ES-I3 (cell line): Measurements from ENCODE around the gene RMND1.
"Not testable (repeated sequence)": the region's sequence is repeated elsewhere in the genome, so short reads cannot be mapped to it uniquely, and the experiment has no call there.

Experiments used
- H3K36me3 ChIP-seq: 2 replicates; pipeline ENCODE4 v1.6.1; 2013; ENCODE audit warnings: mild to moderate bottlenecking, low read length, control low read depth, moderate library complexity; ENCODE audit not compliant: insufficient read depth
- H3K4me1 ChIP-seq: 2 replicates; pipeline ENCODE4 v1.6.1; 2013; ENCODE audit warnings: mild to moderate bottlenecking, control low read depth, low read length; ENCODE audit not compliant: insufficient read depth
- H3K9ac ChIP-seq: 2 replicates; pipeline ENCODE4 v1.6.1; 2013; ENCODE audit warnings: low read depth, mild to moderate bottlenecking, low read length, moderate library complexity
- H3K9me3 ChIP-seq: 2 replicates; pipeline ENCODE4 v1.6.1; 2013; ENCODE audit warnings: mild to moderate bottlenecking, low read length, moderate library complexity; ENCODE audit not compliant: control insufficient read depth, insufficient read depth

RMND1 gene

DNA sequence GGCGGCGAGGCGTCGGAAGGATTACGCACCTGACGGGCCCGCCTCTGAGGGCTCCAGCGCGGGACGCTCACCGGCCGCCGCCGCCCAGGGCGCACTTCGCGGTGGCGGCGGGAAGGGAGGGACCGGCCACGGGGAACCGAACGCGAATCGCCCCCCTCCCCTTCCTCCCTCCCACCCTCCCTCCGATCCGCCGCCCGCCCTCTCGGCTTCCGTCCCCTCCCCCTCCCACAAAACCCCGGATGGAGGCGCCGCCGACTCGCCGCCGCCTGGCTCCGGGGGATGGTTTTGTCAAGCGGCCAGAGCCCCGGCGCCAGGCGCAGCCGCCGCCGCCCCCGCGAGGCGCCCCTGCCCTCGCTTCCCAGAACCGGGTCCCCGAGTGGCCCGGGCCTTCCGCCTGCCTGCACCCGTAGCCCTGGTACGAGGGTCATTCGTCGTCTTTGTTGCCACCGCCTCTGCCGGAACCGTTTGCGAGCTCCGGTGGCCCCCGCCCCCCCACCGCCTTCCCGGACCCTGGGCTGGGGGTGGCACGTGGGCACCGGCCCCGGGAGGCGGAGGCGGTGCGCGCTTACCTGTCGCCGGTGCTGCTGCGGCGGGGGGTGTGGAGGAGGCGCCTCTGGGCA is 61.0 kb downstream of the RMND1 start:
- Histone ChIP-seq H3K9ac (peak overlapping the region; percentile 98), H3K36me3 (peaks cover 2% of the 10 kb centered on the region; the same call in 1 of the 2 replicates), H3K9me3 (no peaks in the 10 kb centered on the region), H3K4me1 (peaks cover 15% of the 10 kb centered on the region; the same call in 1 of the 2 replicates)

DNA sequence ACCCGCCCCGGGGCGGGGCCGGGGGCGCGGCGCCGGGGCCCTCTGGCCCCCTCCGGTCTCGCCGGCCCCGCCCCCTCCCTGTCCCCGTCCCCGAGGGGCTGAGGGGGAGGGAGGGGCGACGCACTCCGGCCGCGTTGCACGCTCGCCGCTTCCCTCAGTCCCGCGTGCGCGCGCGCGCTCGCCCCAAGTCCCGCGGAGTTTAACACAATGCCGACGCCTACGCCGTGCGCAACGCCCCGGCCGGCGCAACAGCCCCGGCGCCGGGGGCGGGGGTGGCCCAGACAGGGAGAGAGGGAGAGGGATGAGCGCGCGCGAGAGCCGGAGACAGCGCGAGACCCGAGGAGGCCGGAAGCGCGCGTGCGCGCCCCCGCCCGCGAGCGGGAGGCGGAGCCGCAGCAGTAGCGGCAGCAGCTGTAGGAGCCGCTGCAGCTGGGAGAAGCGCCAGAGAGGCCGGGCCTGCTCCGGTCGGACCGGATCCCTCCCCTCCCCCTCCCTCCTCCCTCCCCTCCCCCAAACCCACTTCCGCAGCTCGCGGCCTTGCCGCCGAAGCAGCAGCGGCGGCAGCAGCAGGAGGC is 61.6 kb downstream of the RMND1 start:
- H3K36me3 ChIP-seq, result peaks cover 2% of the 10 kb centered on the region; the same call in 1 of the 2 replicates
- peak overlapping the region; percentile 98 for H3K9ac ChIP-seq
- H3K9me3 ChIP-seq, result no peaks in the 10 kb centered on the region
- H3K4me1 ChIP-seq, result peaks cover 14% of the 10 kb centered on the region; the same call in 1 of the 2 replicates

DNA sequence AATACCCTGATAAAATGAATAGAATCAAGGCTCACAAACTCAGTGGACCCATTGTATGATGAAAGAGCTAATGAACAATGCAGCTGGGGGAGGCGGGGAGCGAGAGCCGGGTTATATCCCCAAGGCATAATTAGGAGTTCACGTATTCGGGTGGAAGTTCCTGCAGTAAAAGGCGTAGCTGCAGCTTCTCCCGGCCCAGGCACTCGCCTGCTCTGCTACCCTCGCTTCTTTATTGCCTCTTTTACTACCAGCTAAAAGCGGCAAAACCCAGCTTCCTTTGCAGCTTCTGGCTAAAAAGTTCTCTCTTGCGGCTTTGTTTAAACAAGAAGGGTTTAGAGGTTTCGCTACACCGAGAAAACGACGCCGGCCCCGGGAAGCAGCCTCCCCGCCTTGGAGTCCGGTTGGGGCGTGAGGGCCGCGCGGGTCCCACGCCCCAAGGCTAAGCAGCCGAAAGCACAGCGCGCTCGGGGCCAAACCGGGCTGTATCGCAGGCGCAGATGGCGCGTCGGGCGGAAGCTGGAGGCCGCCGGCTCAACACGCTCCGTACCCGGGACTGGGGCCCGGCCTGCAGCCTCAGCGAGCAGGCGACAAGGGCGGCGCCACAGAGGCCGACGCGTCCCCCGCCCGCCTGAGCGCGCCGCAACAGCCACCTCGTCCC is 62.2 kb downstream of the RMND1 start:
- Histone ChIP-seq H3K9me3 (no peaks in the 10 kb centered on the region), H3K36me3 (peaks cover 2% of the 10 kb centered on the region; the same call in 1 of the 2 replicates), H3K4me1 (peaks cover 12% of the 10 kb centered on the region; the same call in 1 of the 2 replicates), H3K9ac (peak overlapping the region; percentile 98)

DNA sequence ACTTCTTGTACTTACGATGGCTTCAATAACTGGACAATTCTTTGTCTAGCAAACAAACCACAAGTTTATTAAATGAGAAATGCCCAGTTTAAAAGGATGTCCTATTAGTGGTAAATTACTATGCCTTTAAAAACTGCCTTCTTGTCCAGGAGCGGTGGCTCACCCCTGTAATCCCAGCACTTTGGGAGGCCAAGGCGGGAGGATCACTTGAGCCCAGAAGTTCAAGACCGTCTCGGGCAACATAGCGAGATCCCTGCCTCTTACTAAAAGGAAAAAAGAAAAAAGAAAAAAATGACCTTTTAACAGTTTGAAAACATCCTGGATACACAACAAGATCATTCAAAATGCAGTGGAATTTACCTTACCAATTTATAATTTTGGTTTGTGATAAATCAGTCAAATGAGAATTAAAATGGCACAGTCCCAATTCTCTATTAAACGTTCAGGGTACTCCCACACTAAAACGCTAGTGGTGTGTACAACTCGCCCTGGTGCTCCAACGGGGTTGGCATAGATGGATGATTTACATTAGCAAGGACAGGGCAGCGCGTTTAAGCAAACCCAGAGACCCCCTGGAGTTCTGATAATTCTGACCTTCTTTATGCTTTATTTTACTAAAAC is 62.8 kb downstream of the RMND1 start:
- H3K4me1 ChIP-seq, result peaks cover 12% of the 10 kb centered on the region; the same call in 1 of the 2 replicates
- H3K9me3 ChIP-seq, result no peaks in the 10 kb centered on the region
- H3K36me3 ChIP-seq, result peaks cover under 1% of the 10 kb centered on the region; the same call in 1 of the 2 replicates
- H3K9ac ChIP-seq, result peak overlapping the region; percentile 98

DNA sequence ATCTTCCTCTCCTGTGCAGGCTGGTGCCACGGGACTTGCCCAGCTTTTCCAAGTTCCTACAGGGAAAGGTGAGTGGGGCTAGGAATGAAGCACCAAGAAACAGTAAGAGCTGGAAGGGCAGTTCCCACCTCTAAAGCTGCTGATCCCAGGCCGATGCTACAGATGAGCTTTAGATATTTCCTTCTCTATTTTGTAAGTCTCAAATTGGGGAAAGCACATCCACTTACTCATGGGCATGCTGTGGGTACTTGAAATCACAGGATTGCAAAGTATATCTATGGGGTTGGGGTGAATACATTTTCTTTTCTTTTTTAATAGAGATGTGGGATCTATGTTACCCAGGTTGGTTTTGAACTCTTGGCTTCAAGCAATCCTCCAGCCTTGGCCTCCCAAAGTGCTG is 63.7 kb downstream of the RMND1 start:
- Histone ChIP-seq H3K9ac (no peak overlapping the region), H3K9me3 (no peaks in the 10 kb centered on the region)

DNA sequence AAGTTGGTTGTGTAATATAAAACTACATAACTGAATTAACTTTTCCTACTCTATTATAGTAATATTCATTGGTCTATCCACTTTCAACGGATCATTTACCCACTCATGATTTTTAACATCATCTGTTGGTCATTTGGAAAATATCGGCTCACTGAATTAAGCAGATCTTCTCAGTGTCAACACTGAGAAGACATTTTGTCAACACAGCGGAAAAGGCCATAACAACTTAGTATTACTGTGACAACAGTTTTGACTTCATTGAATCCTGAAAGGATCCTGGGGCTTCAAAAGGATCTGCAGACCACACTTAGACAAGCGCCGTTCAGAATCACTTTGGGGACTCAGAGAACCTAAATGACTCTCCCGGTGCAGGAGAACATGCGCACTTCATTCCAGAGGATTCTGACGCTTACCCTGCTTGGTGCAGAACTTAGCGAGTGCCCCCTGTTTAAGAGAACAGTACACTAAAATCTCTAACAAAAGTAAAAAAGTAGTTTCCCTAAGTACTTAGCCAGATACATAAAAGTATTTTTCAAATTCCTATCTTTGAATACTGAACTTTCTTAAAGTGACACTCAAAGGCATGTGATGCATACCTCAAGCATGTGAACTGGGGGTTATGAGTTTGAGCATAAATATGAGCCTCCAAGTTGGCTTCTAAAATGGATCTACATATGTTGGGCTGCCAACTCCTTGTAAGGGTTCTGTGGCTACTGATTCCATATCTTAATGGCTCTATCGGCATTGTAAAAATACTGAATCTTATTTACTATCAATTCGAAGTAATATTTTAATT is 64.6 kb downstream of the RMND1 start:
- H3K9me3 ChIP-seq, result no peaks in the 10 kb centered on the region
- no peak overlapping the region for H3K9ac ChIP-seq
- H3K36me3 ChIP-seq, result no peaks in the 10 kb centered on the region
- 0 out of 2 replicates have a peak, but pooled peaks cover under 1% of the 10 kb centered on the region for H3K4me1 ChIP-seq

More for the DNA sequence above, 63.7 kb downstream of the RMND1 start:
- Histone ChIP-seq H3K4me1 (peaks cover 9% of the 10 kb centered on the region; the same call in 1 of the 2 replicates), H3K36me3 (no peaks in the 10 kb centered on the region)

DNA sequence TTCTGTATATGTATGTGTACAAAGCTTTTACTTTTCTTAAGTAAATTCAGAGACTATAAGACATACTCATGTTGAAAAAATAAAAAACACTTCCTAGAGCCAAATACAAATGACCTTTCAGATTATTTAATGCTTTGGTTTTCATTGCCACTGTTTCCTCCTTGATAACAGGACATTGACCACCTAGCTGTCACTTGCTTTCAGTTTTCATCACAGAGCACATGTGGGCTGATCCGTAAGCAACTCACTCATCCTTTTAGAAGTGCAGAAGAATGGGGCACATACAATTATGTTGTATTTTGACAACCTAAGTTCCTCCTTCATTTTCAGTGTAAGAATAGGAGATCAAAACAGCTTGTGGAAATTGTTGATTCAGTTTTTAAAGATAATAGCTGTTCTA is 66.7 kb downstream of the RMND1 start:
- H3K4me1 ChIP-seq, result peaks cover 9% of the 10 kb centered on the region; the same call in 1 of the 2 replicates
- no peaks in the 10 kb centered on the region for H3K36me3 ChIP-seq
- H3K9me3 ChIP-seq, result no peaks in the 10 kb centered on the region
- no peak overlapping the region for H3K9ac ChIP-seq

DNA sequence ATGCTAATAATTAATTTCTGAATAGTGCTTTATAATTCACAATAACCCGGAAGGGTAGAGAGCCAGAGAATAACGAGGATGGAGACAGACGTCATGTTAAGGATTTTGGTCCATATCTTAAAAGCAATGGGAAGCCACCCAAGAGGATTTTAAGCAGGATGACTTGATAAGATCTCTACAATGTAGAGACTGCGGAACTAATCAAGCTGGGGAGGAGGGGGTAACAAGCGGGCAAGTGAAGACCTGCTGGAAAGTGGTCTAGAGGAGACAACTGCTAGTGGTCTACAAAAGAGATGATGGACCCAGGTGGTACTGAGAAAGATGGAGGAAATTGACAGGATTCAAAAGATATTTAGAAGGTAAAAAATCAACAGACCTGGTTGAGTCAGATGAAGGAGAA is 67.8 kb downstream of the RMND1 start:
- Histone ChIP-seq H3K9me3 (no peaks in the 10 kb centered on the region), H3K36me3 (no peaks in the 10 kb centered on the region), H3K9ac (no peak overlapping the region), H3K4me1 (peaks cover 10% of the 10 kb centered on the region; the same call in 1 of the 2 replicates)

DNA sequence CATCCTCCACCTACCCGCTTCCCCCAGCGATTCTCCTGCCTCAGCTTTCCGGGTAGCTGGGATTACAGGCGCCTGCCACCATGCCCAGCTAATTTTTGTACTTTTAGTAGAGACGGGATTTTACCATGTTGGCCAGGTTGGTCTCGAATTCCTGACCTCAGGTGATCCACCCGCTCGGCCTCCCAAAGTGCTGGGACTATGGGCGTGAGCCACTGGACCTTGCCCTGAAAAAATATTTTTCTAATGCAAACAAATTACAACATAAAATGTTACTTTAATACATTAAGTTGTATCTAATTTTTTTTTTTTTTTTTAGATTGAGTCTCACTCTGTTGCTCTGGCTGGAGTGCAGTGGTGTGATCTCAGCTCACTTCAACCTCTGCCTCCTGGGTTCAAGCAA is 69.3 kb downstream of the RMND1 start:
- H3K36me3 ChIP-seq, H3K9ac ChIP-seq, H3K4me1 ChIP-seq, H3K9me3 ChIP-seq: not testable (repeated sequence)

DNA sequence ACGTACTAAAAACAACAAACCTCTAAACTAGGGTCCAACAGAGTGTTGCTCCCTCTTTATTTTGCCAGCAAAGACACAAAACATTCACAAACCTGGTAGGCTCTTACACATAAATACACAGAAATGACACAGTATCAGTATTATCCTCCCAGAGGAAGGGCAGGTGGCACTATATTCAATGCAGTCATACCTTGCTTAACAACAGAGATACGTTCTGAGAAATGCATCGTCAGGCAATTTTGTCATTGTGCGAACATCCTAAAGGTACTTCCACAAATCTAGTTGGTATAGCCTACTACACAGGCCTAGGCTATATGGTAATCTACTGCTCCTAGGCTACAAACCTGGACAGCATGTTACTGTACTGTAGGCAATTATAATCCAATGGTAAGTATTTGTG is 70.2 kb downstream of the RMND1 start:
- Histone ChIP-seq H3K4me1 (peaks cover 10% of the 10 kb centered on the region; the same call in 1 of the 2 replicates), H3K36me3 (no peaks in the 10 kb centered on the region), H3K9ac (no peak overlapping the region), H3K9me3 (no peaks in the 10 kb centered on the region)

DNA sequence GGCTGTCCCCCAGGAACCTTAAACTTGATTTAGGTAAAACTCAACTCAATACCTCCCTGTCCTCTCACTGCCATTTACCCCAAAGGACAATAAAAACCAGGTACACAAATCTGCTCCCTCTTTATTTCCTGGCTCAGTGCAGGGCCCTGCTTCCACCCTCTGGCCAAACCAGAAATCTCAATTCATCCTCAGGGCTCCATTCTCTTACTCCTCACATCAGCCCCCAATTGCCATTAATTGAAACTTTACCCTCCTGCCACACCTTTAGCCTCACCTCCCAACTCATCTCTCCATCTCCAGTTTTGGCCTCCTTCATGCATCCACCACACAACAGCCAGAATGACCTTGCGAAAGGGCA is 71.1 kb downstream of the RMND1 start:
- H3K4me1 ChIP-seq, result peaks cover 10% of the 10 kb centered on the region; the same call in 1 of the 2 replicates
- no peaks in the 10 kb centered on the region for H3K36me3 ChIP-seq
- H3K9me3 ChIP-seq, result no peaks in the 10 kb centered on the region
- H3K9ac ChIP-seq, result no peak overlapping the region

DNA sequence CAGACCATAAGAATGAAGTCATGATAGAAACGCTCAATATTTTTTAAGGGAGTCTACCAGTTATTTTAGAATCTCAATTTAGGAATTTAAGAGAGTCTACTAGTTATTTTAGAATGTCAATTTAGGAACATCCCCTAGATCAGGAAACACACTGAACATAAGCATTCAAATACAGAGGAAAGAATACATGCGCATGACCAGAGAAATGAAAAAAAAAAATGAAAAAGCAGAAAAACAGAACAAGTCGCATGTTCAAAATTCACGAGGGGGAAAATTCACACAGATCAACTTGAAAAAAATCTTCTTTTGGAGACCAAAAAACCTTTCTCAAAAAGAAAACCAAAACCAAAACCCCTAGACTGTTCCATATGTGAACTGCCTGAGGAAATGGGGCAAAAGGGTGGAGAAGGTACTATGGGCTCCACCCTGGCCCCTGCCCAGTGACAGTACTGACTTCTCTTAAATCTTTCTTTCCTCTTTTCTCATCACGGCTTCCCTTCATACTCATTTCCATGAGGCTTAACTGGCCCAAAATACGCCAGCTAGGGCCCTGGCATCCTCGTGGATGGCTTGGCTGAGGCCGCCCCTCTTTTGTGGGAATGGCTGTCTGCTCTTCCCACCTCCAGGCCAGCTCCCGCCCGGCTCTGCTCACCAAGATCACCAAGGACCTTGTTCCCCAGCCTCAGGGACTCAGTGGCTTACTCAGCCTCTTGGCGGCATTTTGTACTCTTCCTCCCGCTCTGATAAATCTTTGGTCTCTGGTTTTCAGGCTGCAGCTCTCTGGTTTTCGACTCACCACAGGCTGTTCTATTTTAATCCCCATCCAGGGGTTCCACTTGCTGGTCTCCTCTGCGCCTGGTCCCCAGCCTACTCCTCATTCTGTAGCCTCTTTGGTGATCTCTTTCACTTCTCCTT is 71.7 kb downstream of the RMND1 start:
- H3K4me1 ChIP-seq, result peaks cover 10% of the 10 kb centered on the region; the same call in 1 of the 2 replicates
- H3K36me3 ChIP-seq, result no peaks in the 10 kb centered on the region
- no peaks in the 10 kb centered on the region for H3K9me3 ChIP-seq
- H3K9ac ChIP-seq, result no peak overlapping the region

DNA sequence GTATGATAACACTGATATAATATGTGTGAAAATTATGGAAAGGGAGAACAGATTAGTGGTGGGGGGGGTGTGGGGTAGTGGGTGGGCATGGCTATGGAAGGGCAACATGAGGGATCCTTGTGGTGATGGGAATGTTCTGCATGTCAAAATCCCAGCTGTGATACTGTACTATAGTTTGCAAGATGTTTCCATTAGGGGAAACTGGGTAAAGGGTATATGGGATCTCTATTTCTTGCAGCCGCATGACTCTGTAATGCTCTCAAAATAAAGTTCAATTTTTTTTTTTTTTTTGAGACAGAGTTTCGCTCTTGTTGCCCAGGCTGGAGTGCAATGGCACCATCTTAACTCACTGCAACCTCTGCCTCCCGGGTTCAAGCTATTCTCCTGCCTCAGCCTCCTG is 74.8 kb downstream of the RMND1 start:
- H3K36me3 ChIP-seq, result no peaks in the 10 kb centered on the region
- peaks cover 25% of the 10 kb centered on the region for H3K4me1 ChIP-seq
- H3K9ac ChIP-seq, result no peak overlapping the region
- no peaks in the 10 kb centered on the region for H3K9me3 ChIP-seq
